IMR-90 (cell line): ENCODE measurements around the gene NT5E. TPM values are rescaled to one million over a fixed set of nuclear protein-coding genes. Genes with fewer than 3 reads are reported as not detected.
A peak's percentile ranks its signal among the peaks of the same experiment; 100 is the strongest.

Experiments used
- ATAC-seq: fragments of 200-7000 bp; cut with Tn5 transposase; 2 replicates; pipeline ENCODE4 v1.9.1; 2020; ENCODE audit warnings: low read depth, mild to moderate bottlenecking, moderate library complexity
- BruUV-seq: library from RNA; stranded (reverse); fragments of 400-500 nt; replicated peaks from 2 replicates; lab custom pipeline; 2021; lab: Mats Ljungman, UMichigan
- CTCF ChIA-PET: fragments of 300-600 bp; formaldehyde crosslinking; extraction: SDS; loops from one replicate; lab custom pipeline; 2021; ENCODE audit warnings: antibody characterized with exemption; lab: Yijun Ruan, JAX
- POLR2A ChIA-PET: fragments of 300-600 bp; sonication (Branson Sonifier 250); formaldehyde crosslinking; loops from one replicate; lab custom pipeline; 2022; ENCODE audit warnings: antibody characterized with exemption; ENCODE audit not compliant: unreplicated experiment; lab: Charles Lee
- DNase-seq: peaks from one replicate; pipeline ENCODE4 v3.0.0; 2013
- H2AFZ ChIP-seq: replicated peaks from 2 replicates; pipeline ENCODE3; 2013; ENCODE audit warnings: low read length, mild to moderate bottlenecking; ENCODE audit not compliant: poor library complexity
- H2AK5ac ChIP-seq: 2 replicates; pipeline ENCODE4 v1.6.1; 2013; ENCODE audit warnings: low read depth, low read length, inconsistent platforms
- H2AK9ac ChIP-seq: replicated peaks from 2 replicates; pipeline ENCODE3; 2013; ENCODE audit warnings: mild to moderate bottlenecking, low read depth, low read length, moderate library complexity; ENCODE audit not compliant: poor library complexity
- H2BK120ac ChIP-seq: 2 replicates; pipeline ENCODE4 v1.6.1; 2013; ENCODE audit warnings: low read depth, low read length, inconsistent platforms
- H2BK15ac ChIP-seq: 3 replicates; pipeline ENCODE4 v1.6.1; 2013; ENCODE audit warnings: low read depth, low read length, inconsistent platforms
- H2BK20ac ChIP-seq: 2 replicates; pipeline ENCODE4 v1.6.1; 2013; ENCODE audit warnings: low read depth, mild to moderate bottlenecking, inconsistent platforms, low read length, moderate library complexity
- H2BK5ac ChIP-seq: 2 replicates; pipeline ENCODE4 v1.6.1; 2013; ENCODE audit warnings: mild to moderate bottlenecking, low read depth, low read length, inconsistent platforms; ENCODE audit not compliant: poor library complexity, severe bottlenecking
- H3K14ac ChIP-seq: replicated peaks from 2 replicates; pipeline ENCODE4 v1.6.1; 2013; ENCODE audit warnings: low read depth, low read length, inconsistent platforms
- H3K18ac ChIP-seq: 2 replicates; pipeline ENCODE4 v1.6.1; 2013; ENCODE audit warnings: low read depth, low read length, control low read depth
- H3K23ac ChIP-seq: 2 replicates; pipeline ENCODE4 v1.6.1; 2013; ENCODE audit warnings: low read depth, low read length, inconsistent platforms
- H3K27ac ChIP-seq: 2 replicates; pipeline ENCODE4 v1.5.1; 2013; ENCODE audit warnings: mild to moderate bottlenecking, control low read depth, low read length; ENCODE audit not compliant: insufficient read depth
- H3K27me3 ChIP-seq: 2 replicates; pipeline ENCODE4 v1.6.1; 2013; ENCODE audit warnings: low read length; ENCODE audit not compliant: control insufficient read depth, insufficient read depth
- H3K36me3 ChIP-seq: 2 replicates; pipeline ENCODE4 v1.6.1; 2013; ENCODE audit warnings: low read length, mixed read lengths; ENCODE audit not compliant: control insufficient read depth, insufficient read depth
- H3K4ac ChIP-seq: 2 replicates; pipeline ENCODE4 v1.6.1; 2013; ENCODE audit warnings: low read depth, low read length, inconsistent platforms
- H3K4me1 ChIP-seq: 2 replicates; pipeline ENCODE4 v1.6.1; 2013; ENCODE audit warnings: low read length, mixed read lengths; ENCODE audit not compliant: control insufficient read depth, insufficient read depth
- H3K4me2 ChIP-seq: 2 replicates; pipeline ENCODE4 v1.6.1; 2013; ENCODE audit warnings: low read depth, mild to moderate bottlenecking, control low read depth, low read length, moderate library complexity
- H3K4me3 ChIP-seq: 2 replicates; pipeline ENCODE4 v1.5.1; 2013; ENCODE audit warnings: low read depth, mild to moderate bottlenecking, control low read depth, low read length, moderate library complexity; ENCODE audit not compliant: insufficient read depth
- H3K56ac ChIP-seq: 2 replicates; pipeline ENCODE4 v1.6.1; 2013; ENCODE audit warnings: low read length, inconsistent platforms; ENCODE audit not compliant: insufficient read depth; ENCODE audit errors: extremely low read depth
- H3K79me1 ChIP-seq, 2 experiments: 2 replicates each; pipeline ENCODE4 v1.6.1; 2013; ENCODE audit warnings: low read length in 2 of 2, inconsistent platforms in 1 of 2, low read depth in 1 of 2
- H3K9ac ChIP-seq: 2 replicates; pipeline ENCODE4 v1.6.1; 2013; ENCODE audit warnings: low read depth, low read length, control low read depth
- H3K9me1 ChIP-seq: 2 replicates; pipeline ENCODE4 v1.6.1; 2013; ENCODE audit warnings: low read length, inconsistent platforms; ENCODE audit not compliant: insufficient read depth
- H3K9me3 ChIP-seq: 2 replicates; pipeline ENCODE4 v1.6.1; 2013; ENCODE audit warnings: low read length; ENCODE audit not compliant: control insufficient read depth, insufficient read depth
- H4K20me1 ChIP-seq: 2 replicates; pipeline ENCODE4 v1.6.1; 2013; ENCODE audit warnings: low read length, inconsistent platforms; ENCODE audit not compliant: insufficient read depth
- H4K5ac ChIP-seq: 2 replicates; pipeline ENCODE4 v1.6.1; 2013; ENCODE audit warnings: mild to moderate bottlenecking, low read depth, low read length, control low read depth
- H4K8ac ChIP-seq, 2 experiments: 2 replicates each; pipeline ENCODE4 v1.6.1; 2013; ENCODE audit warnings: low read depth in 2 of 2, low read length in 2 of 2, control low read depth in 1 of 2, inconsistent platforms in 1 of 2
- H4K91ac ChIP-seq: 2 replicates; pipeline ENCODE4 v1.6.1; 2013; ENCODE audit warnings: low read depth, low read length, inconsistent platforms; ENCODE audit not compliant: insufficient read depth
- BHLHE40 ChIP-seq: fragments of 150-350 bp; IDR thresholded peaks from 2 replicates; pipeline ENCODE4 v1.6.1; 2016; ENCODE audit warnings: mild to moderate bottlenecking, low read depth, low read length
- CEBPB ChIP-seq: IDR thresholded peaks from 2 replicates; pipeline ENCODE4 v1.6.1; 2012; ENCODE audit warnings: low read depth, low read length, improper control_type of control experiment
- CHD1 ChIP-seq: IDR thresholded peaks from 2 replicates; pipeline ENCODE4 v1.6.1; 2012; ENCODE audit warnings: low read depth, low read length, improper control_type of control experiment
- FOS ChIP-seq: fragments of 150-350 bp; IDR thresholded peaks from 2 replicates; pipeline ENCODE4 v1.6.1; 2016; ENCODE audit warnings: low read depth, low read length
- MAFK ChIP-seq: IDR thresholded peaks from 2 replicates; pipeline ENCODE4 v1.6.1; 2012; ENCODE audit warnings: low read depth, low read length, improper control_type of control experiment
- MAZ ChIP-seq: IDR thresholded peaks from 2 replicates; pipeline ENCODE4 v1.6.1; 2012; ENCODE audit warnings: low read depth, mild to moderate bottlenecking, low read length, improper control_type of control experiment, moderate library complexity, borderline replicate concordance
- MXI1 ChIP-seq: IDR thresholded peaks from 2 replicates; pipeline ENCODE4 v1.6.1; 2012; ENCODE audit warnings: low read depth, mild to moderate bottlenecking, low read length, moderate library complexity, borderline replicate concordance
- NFE2L2 ChIP-seq: fragments of 150-350 bp; IDR thresholded peaks from 2 replicates; pipeline ENCODE4 v1.6.1; 2016; ENCODE audit warnings: low read depth, mild to moderate bottlenecking, low read length
- POLR2A ChIP-seq: IDR thresholded peaks from 2 replicates; pipeline ENCODE4 v1.6.1; 2012; ENCODE audit warnings: mild to moderate bottlenecking, low read depth, low read length
- RAD21 ChIP-seq: IDR thresholded peaks from 2 replicates; pipeline ENCODE4 v1.6.1; 2012; ENCODE audit warnings: low read length, improper control_type of control experiment
- RCOR1 ChIP-seq: IDR thresholded peaks from 2 replicates; pipeline ENCODE4 v1.6.1; 2012; ENCODE audit warnings: mild to moderate bottlenecking, low read length, improper control_type of control experiment; ENCODE audit not compliant: insufficient replicate concordance
- RFX5 ChIP-seq: IDR thresholded peaks from 2 replicates; pipeline ENCODE4 v1.8.0; 2012; ENCODE audit warnings: low read depth, mild to moderate bottlenecking, low read length, moderate library complexity
- SMC3 ChIP-seq: fragments of 150-350 bp; IDR thresholded peaks from 2 replicates; pipeline ENCODE4 v1.6.1; 2016; ENCODE audit warnings: low read depth, mild to moderate bottlenecking, antibody characterized with exemption, low read length, moderate library complexity
- WGBS, 2 experiments: methylation state at CpG; one replicate each; pipeline versions ENCODE4 v1.1.5 to v1.1.7; 2013; ENCODE audit warnings: missing lambda C conversion rate in 2 of 2; ENCODE audit not compliant: insufficient read length in 1 of 2; ENCODE audit errors: extremely low coverage in 2 of 2; 5-methylcytosine and 5-hydroxymethylcytosine counted together
- dilution Hi-C: fragments of 300-500 bp; cut with HindIII; formaldehyde crosslinking; loops from one replicate; pipeline ENCODE4 v1.14.3; 2018; ENCODE audit warnings: low sequenced_read_pairs; ENCODE audit not compliant: unreplicated experiment
- in situ Hi-C: fragments of 300-500 bp; cut with MboI; formaldehyde crosslinking; loops from 3 replicates; pipeline ENCODE4 v1.14.3; 2019; ENCODE audit warnings: low sequenced_read_pairs, inconsistent platforms, mixed read lengths
- intact Hi-C: fragments of 100-400 bp; cut with micrococcal nuclease; formaldehyde crosslinking; loops from 2 replicates; pipeline ENCODE4 v1.10.0; 2022
- polyA plus RNA-seq, 3 experiments: library from polyadenylated mRNA; depleted of rRNA; stranded (reverse); fragments of >200 nt; gene quantifications; 2 replicates each; pipeline ENCODE4 v1.2.3, GENCODE V29; 2012; ENCODE audit warnings: low replicate concordance in 1 of 3
- total RNA-seq: library from RNA; depleted of rRNA; stranded (reverse); fragments of >200 nt; gene quantifications from 2 replicates; pipeline ENCODE4 v1.2.3, GENCODE V29; 2012
- TF ChIP-seq, protein P1 (sequence below): fragments of 150-350 bp; IDR thresholded peaks from 2 replicates; pipeline ENCODE4 v1.6.1; 2017; ENCODE audit warnings: mild to moderate bottlenecking, antibody characterized with exemption, low read length, low read depth
- TF ChIP-seq, protein P2 (sequence below): conservative IDR thresholded peaks from 2 replicates; pipeline ENCODE4 v1.5.1; 2012; ENCODE audit warnings: mild to moderate bottlenecking, low read depth, low read length, improper control_type of control experiment
- TF ChIP-seq, protein P3 (sequence below): fragments of 150-350 bp; IDR thresholded peaks from 2 replicates; pipeline ENCODE4 v1.6.1; 2016; ENCODE audit warnings: low read depth, mild to moderate bottlenecking, low read length, moderate library complexity, borderline replicate concordance

Gene NT5E
- total and polyA plus RNA-seq, 2 of the 4 experiments (the other 2 are of a cell fraction), result 153 to 280 TPM

DNA sequence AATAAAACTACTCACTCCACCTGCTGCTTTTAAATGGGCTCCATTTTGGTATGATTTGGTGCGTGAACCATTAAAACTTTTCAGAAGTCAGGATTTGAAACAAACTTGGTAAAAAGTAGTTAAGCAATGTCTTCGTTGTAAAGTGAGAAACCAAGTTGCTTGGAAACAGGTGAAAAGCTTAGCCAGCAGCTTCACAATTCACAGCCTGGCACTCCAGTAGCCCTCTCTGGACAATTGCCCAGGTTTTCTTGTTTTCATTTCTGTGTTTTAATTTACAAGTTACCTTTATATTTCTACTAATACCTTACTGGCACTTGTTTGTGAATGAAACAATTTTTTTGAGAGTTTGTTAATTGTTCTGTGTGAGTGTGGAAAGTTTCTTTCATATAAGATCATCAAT, 12.8 kb downstream of the NT5E start:
- no peak overlapping the region; the same call in 1 of the 2 replicates for H3K9ac ChIP-seq
- no CpG with 5 or more reads among the region's 2 CpGs for WGBS, 2 experiments

More for the DNA sequence above, 12.8 kb downstream of the NT5E start:
- POLR2A ChIA-PET, result interaction anchor here (0.7 kb wide), 1 partner anchor 103 kb away, joined by 4 read pairs; no protein-coding TSS in a partner anchor
- H3K14ac ChIP-seq, result peak overlapping the region; percentile 53
- dilution Hi-C loops, result no loop called here
- H3K18ac ChIP-seq, result peak overlapping the region; percentile 9; the same call in 1 of the 2 replicates
- H2BK15ac ChIP-seq, result peak overlapping the region; percentile 79
- peaks cover 44% of the 10 kb centered on the region for H3K9me1 ChIP-seq
- peak overlapping the region; percentile 90 for H2BK5ac ChIP-seq
- peak overlapping the region; percentile 41 to 51; a peak in 3 of 4 replicates for H4K8ac ChIP-seq
- H3K4me2 ChIP-seq, result no peak overlapping the region
- 0 out of 2 replicates have a peak overlapping the region, but pooled peaks have one; percentile 32 for H2BK20ac ChIP-seq
- peaks cover 1% of the 10 kb centered on the region; the same call in 1 of the 2 replicates for H3K36me3 ChIP-seq
- in situ Hi-C loops, result no loop called here
- BruUV-seq, result no TSS peak
- H3K9me3 ChIP-seq, result no peaks in the 10 kb centered on the region
- DNase-seq (no peak), ATAC-seq (no peak)
- H3K79me1 ChIP-seq, result peaks cover 46 to 67% of the 10 kb centered on the region in 2 experiments
- peak overlapping the region; percentile 50 for H3K23ac ChIP-seq
- no peak overlapping the region for H3K27ac ChIP-seq
- no peak overlapping the region for H2AFZ ChIP-seq
- H4K5ac ChIP-seq, result no peak overlapping the region
- no peak overlapping the region for H2AK9ac ChIP-seq
- CTCF ChIA-PET, result interaction anchor here (0.6 to 2.0 kb wide), 3 partner anchors 11 to 58 kb away, joined by 3 to 6 read pairs (median 4); no protein-coding TSS in a partner anchor
- peak overlapping the region; percentile 41; the same call in 1 of the 2 replicates for H4K91ac ChIP-seq
- no peaks in the 10 kb centered on the region for H3K27me3 ChIP-seq
- TF ChIP-seq FOS, result no peak
- TF ChIP-seq, protein P1, sequence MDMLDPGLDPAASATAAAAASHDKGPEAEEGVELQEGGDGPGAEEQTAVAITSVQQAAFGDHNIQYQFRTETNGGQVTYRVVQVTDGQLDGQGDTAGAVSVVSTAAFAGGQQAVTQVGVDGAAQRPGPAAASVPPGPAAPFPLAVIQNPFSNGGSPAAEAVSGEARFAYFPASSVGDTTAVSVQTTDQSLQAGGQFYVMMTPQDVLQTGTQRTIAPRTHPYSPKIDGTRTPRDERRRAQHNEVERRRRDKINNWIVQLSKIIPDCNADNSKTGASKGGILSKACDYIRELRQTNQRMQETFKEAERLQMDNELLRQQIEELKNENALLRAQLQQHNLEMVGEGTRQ, result no peak
- TF ChIP-seq POLR2A, result no peak
- TF ChIP-seq CHD1, result no peak
- TF ChIP-seq CEBPB, result no peak
- TF ChIP-seq RAD21, result no peak
- no peak for TF ChIP-seq RFX5
- TF ChIP-seq SMC3, result no peak
- TF ChIP-seq, protein P2, sequence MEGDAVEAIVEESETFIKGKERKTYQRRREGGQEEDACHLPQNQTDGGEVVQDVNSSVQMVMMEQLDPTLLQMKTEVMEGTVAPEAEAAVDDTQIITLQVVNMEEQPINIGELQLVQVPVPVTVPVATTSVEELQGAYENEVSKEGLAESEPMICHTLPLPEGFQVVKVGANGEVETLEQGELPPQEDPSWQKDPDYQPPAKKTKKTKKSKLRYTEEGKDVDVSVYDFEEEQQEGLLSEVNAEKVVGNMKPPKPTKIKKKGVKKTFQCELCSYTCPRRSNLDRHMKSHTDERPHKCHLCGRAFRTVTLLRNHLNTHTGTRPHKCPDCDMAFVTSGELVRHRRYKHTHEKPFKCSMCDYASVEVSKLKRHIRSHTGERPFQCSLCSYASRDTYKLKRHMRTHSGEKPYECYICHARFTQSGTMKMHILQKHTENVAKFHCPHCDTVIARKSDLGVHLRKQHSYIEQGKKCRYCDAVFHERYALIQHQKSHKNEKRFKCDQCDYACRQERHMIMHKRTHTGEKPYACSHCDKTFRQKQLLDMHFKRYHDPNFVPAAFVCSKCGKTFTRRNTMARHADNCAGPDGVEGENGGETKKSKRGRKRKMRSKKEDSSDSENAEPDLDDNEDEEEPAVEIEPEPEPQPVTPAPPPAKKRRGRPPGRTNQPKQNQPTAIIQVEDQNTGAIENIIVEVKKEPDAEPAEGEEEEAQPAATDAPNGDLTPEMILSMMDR, result no peak
- TF ChIP-seq RCOR1, result no peak
- no peak for TF ChIP-seq MXI1
- no peak for TF ChIP-seq MAFK
- no peak for TF ChIP-seq BHLHE40
- TF ChIP-seq MAZ, result no peak
- TF ChIP-seq, protein P3, sequence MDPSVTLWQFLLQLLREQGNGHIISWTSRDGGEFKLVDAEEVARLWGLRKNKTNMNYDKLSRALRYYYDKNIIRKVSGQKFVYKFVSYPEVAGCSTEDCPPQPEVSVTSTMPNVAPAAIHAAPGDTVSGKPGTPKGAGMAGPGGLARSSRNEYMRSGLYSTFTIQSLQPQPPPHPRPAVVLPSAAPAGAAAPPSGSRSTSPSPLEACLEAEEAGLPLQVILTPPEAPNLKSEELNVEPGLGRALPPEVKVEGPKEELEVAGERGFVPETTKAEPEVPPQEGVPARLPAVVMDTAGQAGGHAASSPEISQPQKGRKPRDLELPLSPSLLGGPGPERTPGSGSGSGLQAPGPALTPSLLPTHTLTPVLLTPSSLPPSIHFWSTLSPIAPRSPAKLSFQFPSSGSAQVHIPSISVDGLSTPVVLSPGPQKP, result no peak
- no peak for TF ChIP-seq NFE2L2
- peak overlapping the region; percentile 8; the same call in 1 of the 2 replicates for H3K56ac ChIP-seq
- peak overlapping the region; percentile 97; the same call in 1 of the 2 replicates for H2BK120ac ChIP-seq
- peaks cover 24% of the 10 kb centered on the region for H4K20me1 ChIP-seq
- intact Hi-C loops, result no loop called here
- H3K4ac ChIP-seq, result peak overlapping the region; percentile 77
- no peak overlapping the region for H3K4me3 ChIP-seq
- H2AK5ac ChIP-seq, result peak overlapping the region; percentile 94
- peaks cover 40% of the 10 kb centered on the region for H3K4me1 ChIP-seq
